ENCODE measurements around the gene MEX3A. TPM values are rescaled to one million over a fixed set of nuclear protein-coding genes. Genes with fewer than 3 reads are reported as not detected.

MEX3A gene
- total RNA-seq, 1 donor from 2014 or later, result 0.58 TPM

Other genes starting within 250 kb of the MEX3A start
- 53.0 TPM for gene GON4L, start 225.3 kb downstream of the MEX3A start, total RNA-seq
- gene SYT11, start 222.9 kb downstream of the MEX3A start, total RNA-seq, result 6.1 TPM
- gene RIT1, start 171.1 kb downstream of the MEX3A start, total RNA-seq, result 31.8 TPM
- 30.7 TPM for gene KHDC4, start 148.1 kb downstream of the MEX3A start, total RNA-seq
- not detected for gene RXFP4, start 140.8 kb downstream of the MEX3A start, total RNA-seq
- 150 TPM for gene ARHGEF2, start 103.9 kb downstream of the MEX3A start, total RNA-seq
- 179 TPM for gene SSR2, start 61.5 kb downstream of the MEX3A start, total RNA-seq
- 30.0 TPM for gene UBQLN4, start 28.7 kb downstream of the MEX3A start, total RNA-seq
- gene LAMTOR2, start 27.7 kb downstream of the MEX3A start, total RNA-seq, result 65.5 TPM
- not detected for gene RAB25, start 21.3 kb downstream of the MEX3A start, total RNA-seq
- 901 TPM for gene LMNA, start 32.2 kb upstream of the MEX3A start, total RNA-seq
- gene SEMA4A, start 71.1 kb upstream of the MEX3A start, total RNA-seq, result 31.9 TPM
- gene SLC25A44, start 111.6 kb upstream of the MEX3A start, total RNA-seq, result 34.3 TPM
- 46.4 TPM for gene PMF1, start 130.5 kb upstream of the MEX3A start, total RNA-seq
- gene BGLAP, start 159.7 kb upstream of the MEX3A start, total RNA-seq, result not detected
- gene PAQR6, start 165.6 kb upstream of the MEX3A start, total RNA-seq, result 1.4 TPM
- gene SMG5, start 200.4 kb upstream of the MEX3A start, total RNA-seq, result 67.2 TPM
- gene TMEM79, start 201.9 kb upstream of the MEX3A start, total RNA-seq, result 1.8 TPM
- gene GLMP, start 213.2 kb upstream of the MEX3A start, total RNA-seq, result 78.3 TPM
- not detected for gene VHLL, start 216.8 kb upstream of the MEX3A start, total RNA-seq

Measured in mesenteric fat pad (tissue), 1 donor.